IPS-18a (cell line): ENCODE results near the gene CST9.
"Not testable (repeated sequence)": the region's sequence is repeated elsewhere in the genome, so short reads cannot be mapped to it uniquely, and the experiment has no call there.

Experiments
- H3K27ac ChIP-seq: one replicate; pipeline ENCODE4 v1.5.1; 2013; ENCODE audit warnings: low read length
- H3K27me3 ChIP-seq: one replicate; pipeline ENCODE4 v1.6.1; 2013; ENCODE audit warnings: mild to moderate bottlenecking, low read length; ENCODE audit not compliant: control insufficient read depth, insufficient read depth
- H3K36me3 ChIP-seq: one replicate; pipeline ENCODE4 v1.6.1; 2013; ENCODE audit warnings: low read depth, low read length; ENCODE audit not compliant: control insufficient read depth
- H3K4me1 ChIP-seq: one replicate; pipeline ENCODE4 v1.6.1; 2013; ENCODE audit warnings: low read depth, low read length; ENCODE audit not compliant: control insufficient read depth
- H3K4me3 ChIP-seq: one replicate; pipeline ENCODE4 v1.5.1; 2013; ENCODE audit warnings: low read length
- H3K9ac ChIP-seq: one replicate; pipeline ENCODE4 v1.6.1; 2013; ENCODE audit warnings: mild to moderate bottlenecking, low read length, moderate library complexity
- H3K9me3 ChIP-seq: one replicate; pipeline ENCODE4 v1.6.1; 2013; ENCODE audit warnings: low read depth, low read length; ENCODE audit not compliant: control insufficient read depth

Gene CST9

GRCh38 chr20:23581833-23582232, 23.9 kb downstream of the CST9 start:
- H3K4me3 ChIP-seq, H3K27ac ChIP-seq, H3K27me3 ChIP-seq, H3K9ac ChIP-seq, H3K36me3 ChIP-seq, H3K4me1 ChIP-seq, H3K9me3 ChIP-seq: not testable (repeated sequence)

- no peaks in the 10 kb centered on the region for H3K27me3 ChIP-seq
- H3K36me3 ChIP-seq: no peaks in the 10 kb centered on the region
- no peaks in the 10 kb centered on the region for H3K4me1 ChIP-seq
Measured at GRCh38 chr20:23574977-23575376, 30.7 kb downstream of the CST9 start.

DNA sequence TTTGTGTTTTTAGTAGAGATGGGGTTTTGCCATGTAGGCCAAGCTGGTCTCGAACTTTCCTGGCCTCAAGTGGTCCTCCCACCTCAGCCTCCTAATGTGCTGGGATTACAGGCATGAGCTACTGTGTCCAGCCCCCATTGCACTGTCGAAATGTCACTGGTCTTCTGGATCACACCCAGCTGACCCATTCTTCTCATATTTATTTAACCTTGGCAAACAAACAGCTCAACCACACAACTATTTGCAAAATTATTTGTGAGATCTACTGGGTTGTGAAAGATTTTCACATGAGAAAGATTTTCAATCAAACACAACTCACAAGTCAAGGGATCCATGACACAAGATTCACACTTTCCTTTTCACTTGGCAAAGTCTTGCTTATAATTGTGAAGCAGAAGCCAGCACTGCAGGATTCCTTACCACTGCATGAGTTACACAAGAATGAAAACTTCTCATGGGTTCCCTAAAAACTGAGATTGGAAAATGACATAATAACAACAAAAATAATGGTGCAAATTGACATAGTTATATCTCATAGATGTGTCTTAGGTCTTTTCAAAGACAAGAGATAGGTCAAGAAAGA, 35.4 kb downstream of the CST9 start:
- Histone ChIP-seq H3K27me3 (no peaks in the 10 kb centered on the region), H3K4me1 (no peaks in the 10 kb centered on the region), H3K4me3 (no peak overlapping the region), H3K27ac (no peak overlapping the region), H3K9me3 (no peaks in the 10 kb centered on the region), H3K36me3 (no peaks in the 10 kb centered on the region), H3K9ac (no peak overlapping the region)

More at GRCh38 chr20:23574977-23575376, 30.7 kb downstream of the CST9 start:
- Histone ChIP-seq H3K9me3 (no peaks in the 10 kb centered on the region), H3K4me3 (no peak overlapping the region), H3K27ac (no peak overlapping the region), H3K9ac (no peak overlapping the region)

DNA sequence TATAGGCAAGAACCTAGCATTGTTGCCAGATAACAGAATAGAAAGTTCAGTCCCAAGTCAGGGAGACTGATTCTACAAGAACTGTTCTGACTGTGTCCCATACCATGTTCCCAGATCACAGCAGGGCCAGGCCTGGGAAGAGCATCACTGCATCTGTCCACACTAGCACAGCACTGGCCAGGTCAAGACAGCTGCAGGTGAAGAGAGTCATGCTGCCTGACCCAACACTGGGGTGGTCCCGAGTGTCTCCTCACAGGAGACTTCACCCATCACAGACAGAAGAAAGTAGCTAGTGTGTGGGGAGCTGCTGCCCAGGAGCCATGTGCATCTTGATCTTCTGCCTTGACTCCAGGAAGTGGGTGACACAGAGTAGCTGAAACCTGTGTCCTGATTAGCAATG, 36.1 kb downstream of the CST9 start:
- Histone ChIP-seq H3K4me3 (no peak overlapping the region), H3K4me1 (no peaks in the 10 kb centered on the region), H3K36me3 (no peaks in the 10 kb centered on the region), H3K27me3 (no peaks in the 10 kb centered on the region), H3K9ac (no peak overlapping the region), H3K9me3 (no peaks in the 10 kb centered on the region), H3K27ac (no peak overlapping the region)

GRCh38 chr20:23568971-23569330, 36.8 kb downstream of the CST9 start:
- Histone ChIP-seq H3K36me3 (no peaks in the 10 kb centered on the region), H3K27me3 (no peaks in the 10 kb centered on the region), H3K9ac (no peak overlapping the region), H3K4me1 (no peaks in the 10 kb centered on the region), H3K9me3 (no peaks in the 10 kb centered on the region), H3K4me3 (no peak overlapping the region), H3K27ac (no peak overlapping the region)

DNA sequence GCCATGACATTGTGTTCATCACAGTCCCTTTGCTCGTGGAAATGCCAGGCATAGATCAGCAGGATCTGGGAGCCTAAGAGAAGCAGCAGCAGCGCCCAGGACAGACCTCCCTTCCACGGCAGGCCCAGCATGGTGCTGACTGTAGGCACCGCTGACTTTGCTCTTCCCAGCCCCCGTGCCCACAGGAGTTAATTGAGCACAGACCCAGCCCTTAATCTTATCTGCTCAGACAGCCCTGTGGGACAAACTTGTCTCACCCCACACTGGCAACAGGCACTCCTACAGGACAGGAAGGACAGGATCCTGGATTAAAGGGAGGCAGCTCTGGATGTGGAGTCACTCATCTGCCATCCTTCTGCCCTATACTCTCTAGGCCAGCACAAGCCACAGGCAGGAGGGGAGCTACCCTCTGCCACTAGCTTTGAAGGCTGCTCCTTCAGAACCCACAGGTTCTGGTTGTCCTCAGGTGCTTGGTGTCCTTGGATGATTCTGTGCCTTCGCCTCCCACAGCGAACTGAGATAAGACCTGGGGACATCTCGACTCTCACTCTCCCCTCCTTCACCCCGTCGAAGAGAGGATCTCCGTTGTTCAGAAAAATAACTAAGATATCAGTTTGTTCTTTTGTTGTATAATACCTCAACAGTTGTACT, 37.3 kb downstream of the CST9 start, which contains the start of gene CST9L:
Gene CST9L, minus strand, starts transcription at position 165 of the 651 bp plus-strand sequence. Its CDS starts 34 bp downstream, at position 131.
- Histone ChIP-seq H3K4me3 (no peak within 1 kb of the TSS), H3K9ac (no peak within 1 kb of the TSS), H3K27me3 (no peaks in the 10 kb centered on the region), H3K4me1 (no peaks in the 10 kb centered on the region), H3K27ac (no peak within 1 kb of the TSS), H3K9me3 (no peaks in the 10 kb centered on the region), H3K36me3 (no peaks in the 10 kb centered on the region)

- no peak overlapping the region for H3K9ac ChIP-seq
- H3K36me3 ChIP-seq: no peaks in the 10 kb centered on the region
- H3K27ac ChIP-seq: no peak overlapping the region
- H3K9me3 ChIP-seq: peaks cover 6% of the 10 kb centered on the region
- H3K4me3 ChIP-seq: no peak overlapping the region
- no peaks in the 10 kb centered on the region for H3K4me1 ChIP-seq
- no peaks in the 10 kb centered on the region for H3K27me3 ChIP-seq
Measured at GRCh38 chr20:23566199-23566932, 39.4 kb downstream of the CST9 start.

- Histone ChIP-seq H3K9ac (no peak overlapping the region), H3K27me3 (no peaks in the 10 kb centered on the region), H3K27ac (no peak overlapping the region), H3K9me3 (peaks cover 6% of the 10 kb centered on the region), H3K4me3 (no peak overlapping the region), H3K36me3 (no peaks in the 10 kb centered on the region), H3K4me1 (no peaks in the 10 kb centered on the region)
Measured at GRCh38 chr20:23565503-23566045, 40.1 kb downstream of the CST9 start.

DNA sequence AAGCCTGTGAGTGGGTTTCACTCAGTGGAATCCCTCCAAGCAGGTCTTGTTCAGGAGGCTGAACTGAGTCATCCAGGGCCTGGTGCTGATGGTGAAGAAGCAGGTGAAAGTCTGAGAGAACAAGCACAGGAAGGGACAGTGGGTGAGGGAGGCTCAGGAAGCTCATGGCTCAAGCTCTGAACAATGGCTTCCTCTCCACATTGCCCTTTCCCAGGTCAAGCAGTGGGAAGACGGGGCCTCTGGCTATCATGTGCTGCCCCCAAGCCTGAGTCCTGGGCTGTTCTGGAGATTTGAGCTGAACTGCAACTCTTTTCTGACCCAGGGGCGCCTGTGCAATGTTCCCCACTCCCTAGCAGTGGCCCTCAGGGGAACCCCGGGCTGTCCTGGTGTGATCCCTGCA, 40.8 kb downstream of the CST9 start:
- Histone ChIP-seq H3K36me3 (no peaks in the 10 kb centered on the region), H3K27me3 (no peaks in the 10 kb centered on the region), H3K27ac (no peak overlapping the region), H3K9me3 (peaks cover 6% of the 10 kb centered on the region), H3K4me1 (no peaks in the 10 kb centered on the region), H3K4me3 (no peak overlapping the region), H3K9ac (no peak overlapping the region)

DNA sequence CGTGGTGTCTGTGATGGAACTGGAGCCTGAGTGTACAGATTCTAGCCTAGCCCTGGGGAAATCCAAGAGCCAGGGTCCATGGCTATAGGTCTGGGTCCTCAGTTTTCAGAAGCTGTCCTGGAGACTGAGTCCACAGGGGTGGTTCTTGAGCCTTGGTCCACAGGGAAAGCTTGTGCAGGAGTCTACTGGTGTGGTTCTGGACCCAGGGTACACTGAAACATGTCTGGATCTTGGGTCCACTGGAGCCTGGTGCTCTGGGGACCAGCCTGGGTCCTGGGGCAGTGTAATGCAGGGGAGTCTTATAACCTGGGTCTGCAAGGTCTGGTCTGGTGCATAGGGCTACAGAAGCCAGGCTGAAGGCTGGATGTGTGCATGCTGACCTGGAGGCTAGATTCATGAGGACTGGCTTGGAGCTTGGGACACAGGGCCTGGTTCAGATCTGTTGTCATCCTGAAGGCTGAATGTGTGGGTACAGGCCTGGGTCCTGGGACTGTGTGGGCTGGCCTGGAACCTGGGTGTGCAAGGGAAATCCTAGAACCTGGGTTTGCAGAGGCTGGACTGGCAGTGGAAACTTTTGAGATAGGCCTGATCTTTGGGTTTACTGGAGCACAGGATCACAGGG, 42.9 kb downstream of the CST9 start:
- Histone ChIP-seq H3K27ac (no peak overlapping the region), H3K27me3 (no peaks in the 10 kb centered on the region), H3K36me3 (no peaks in the 10 kb centered on the region), H3K9me3 (peaks cover 6% of the 10 kb centered on the region), H3K4me3 (no peak overlapping the region), H3K9ac (no peak overlapping the region), H3K4me1 (no peaks in the 10 kb centered on the region)

- no peak overlapping the region for H3K27ac ChIP-seq
- H3K4me1 ChIP-seq: no peaks in the 10 kb centered on the region
Measured at GRCh38 chr20:23554401-23554800, 51.3 kb downstream of the CST9 start.

More at GRCh38 chr20:23554401-23554800, 51.3 kb downstream of the CST9 start:
- Histone ChIP-seq H3K9me3 (no peaks in the 10 kb centered on the region), H3K27me3 (no peaks in the 10 kb centered on the region), H3K4me3 (no peak overlapping the region), H3K9ac (no peak overlapping the region), H3K36me3 (no peaks in the 10 kb centered on the region)
